ENCODE measurements around the gene SLC44A3.
"Not testable (repeated sequence)": the region's sequence is repeated elsewhere in the genome, so short reads cannot be mapped to it uniquely, and the experiment has no call there.

Gene SLC44A3

DNA sequence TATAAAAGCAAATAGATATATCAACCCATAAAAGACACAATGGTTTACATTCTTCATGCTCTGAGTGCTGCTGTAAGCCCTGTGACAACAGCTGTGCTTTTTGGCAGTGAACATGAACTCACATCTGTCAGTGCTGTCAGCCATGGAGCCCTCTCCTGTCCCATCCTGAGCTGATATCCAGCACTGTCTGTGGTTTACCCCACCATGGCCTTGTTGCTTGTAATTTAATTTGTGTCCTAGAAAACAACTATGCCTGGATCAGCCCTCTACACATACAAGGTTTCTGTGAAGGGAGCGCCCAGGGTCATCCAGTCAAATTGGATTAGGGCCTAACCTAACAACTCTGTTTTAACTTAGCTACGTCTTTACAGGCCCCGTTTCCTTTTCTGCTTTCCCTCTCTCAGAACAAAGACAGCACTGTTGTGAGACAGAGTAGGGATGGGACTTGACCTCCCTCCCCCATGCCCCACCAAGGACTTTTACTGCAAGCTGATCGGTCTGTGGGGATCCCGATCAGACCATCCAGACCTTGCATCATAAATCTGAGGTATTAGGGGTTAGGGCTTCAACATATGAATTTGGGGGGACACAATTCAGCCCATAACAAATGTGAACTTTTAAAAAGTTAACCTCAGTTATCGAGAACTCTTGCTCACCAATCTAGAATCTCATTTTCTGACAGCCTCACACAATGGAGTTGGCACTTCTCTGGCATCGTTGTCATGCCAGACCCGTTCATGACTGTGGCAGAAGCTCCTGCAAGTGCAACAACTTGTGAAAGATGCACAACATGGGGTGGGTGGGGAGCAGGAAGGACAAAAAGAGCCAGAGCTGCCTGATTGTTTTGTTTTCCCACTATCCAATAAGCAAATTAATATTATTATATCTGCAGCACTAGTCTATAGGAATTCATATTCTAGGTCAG is 16.4 kb upstream of the SLC44A3 start:
- DNase-seq: peak; percentile 86

DNA sequence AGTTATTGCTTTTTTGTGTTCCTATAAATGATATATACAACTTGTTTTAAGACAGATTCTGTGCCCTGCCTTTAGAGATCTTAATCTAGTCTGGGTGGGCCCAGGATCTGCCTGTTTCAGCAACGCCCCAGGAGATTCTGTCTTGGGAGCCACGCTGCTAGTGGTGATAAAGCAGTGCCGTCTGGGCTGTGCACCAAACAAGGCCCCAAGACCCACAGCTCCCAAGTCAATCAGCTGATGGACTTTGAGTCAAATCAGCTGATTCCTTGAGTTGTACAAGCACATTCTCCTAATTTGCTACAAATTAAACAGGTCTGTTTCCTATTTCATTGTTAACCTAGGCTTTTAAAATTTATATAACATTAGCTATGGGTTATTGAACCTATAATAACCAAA is 15.7 kb upstream of the SLC44A3 start:
- no peak for DNase-seq

DNA sequence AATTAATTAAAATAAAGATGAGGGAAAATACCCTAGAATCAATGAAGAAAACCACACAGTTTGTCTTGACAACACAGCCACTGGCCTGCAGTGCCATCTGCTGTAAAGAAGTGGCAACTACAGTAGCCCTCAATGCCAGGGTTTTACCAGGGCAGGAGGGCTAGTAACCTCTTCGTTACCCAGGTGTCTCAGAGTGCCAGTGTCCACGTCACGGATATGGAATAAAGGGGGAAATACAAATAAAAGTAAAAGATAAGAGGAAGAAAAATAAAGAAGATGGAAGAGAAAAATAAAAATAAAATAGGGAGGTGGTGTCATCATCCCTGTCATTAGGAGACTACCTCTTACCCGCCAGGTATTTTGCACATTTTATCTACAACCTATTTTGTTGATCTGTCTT is 14.2 kb upstream of the SLC44A3 start:
- DNase-seq: peak; percentile 62

DNA sequence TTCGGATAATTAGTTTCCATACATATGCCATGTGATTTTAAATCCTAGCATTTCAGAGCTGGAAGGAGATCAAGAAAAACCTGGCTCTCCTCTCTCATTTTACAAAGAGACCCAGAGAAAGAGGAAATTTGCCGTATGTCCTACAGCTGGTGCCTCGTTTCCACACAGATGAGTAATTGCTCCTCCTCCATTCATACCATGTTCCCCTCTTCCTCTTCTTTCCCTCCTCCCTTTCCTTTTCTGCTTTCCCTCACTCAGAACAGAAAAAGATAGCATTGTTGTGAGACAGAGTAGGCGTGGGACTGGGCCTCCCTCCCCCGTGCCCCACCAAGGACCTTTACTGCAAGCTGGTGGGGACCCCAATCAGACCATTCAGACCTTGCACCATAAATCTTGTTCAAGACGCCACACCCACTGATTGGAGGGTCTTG is 13.7 kb upstream of the SLC44A3 start:
- DNase-seq: no peak

DNA sequence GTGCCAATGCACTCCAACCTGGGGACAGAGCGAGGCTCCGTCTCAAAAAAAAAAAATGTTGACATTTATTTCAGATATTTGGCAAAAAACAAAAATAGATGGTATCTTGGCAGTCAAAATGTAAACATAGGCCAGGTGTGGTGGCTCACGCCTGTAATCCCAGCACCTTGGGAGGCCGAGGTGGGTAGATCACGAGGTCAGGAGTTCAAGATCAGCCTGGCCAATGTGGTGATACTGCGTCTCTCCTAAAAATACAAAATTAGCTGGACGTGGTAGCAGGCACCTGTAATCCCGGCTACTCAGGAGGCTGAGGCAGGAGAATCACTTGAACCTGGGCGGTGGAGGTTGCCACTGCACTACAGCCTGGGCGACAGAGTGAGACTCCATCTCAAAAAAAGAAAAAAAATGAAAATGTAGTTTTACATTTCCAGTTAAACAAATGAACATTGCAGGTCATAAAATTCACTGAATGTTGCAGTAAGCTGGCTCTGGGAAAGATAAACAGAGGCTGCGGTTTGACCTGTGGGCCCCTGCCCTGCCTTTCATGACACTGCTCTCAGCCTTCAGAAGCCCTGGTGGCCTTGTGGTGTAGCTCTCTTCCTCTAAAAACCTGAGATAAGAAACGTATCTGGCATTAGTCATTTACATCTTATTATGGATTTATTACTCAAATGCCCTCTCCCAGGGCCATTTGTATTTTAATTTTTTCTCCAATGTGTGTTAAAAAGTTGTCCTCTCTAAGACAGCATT is 12.2 kb upstream of the SLC44A3 start:
- no peak for DNase-seq

DNA sequence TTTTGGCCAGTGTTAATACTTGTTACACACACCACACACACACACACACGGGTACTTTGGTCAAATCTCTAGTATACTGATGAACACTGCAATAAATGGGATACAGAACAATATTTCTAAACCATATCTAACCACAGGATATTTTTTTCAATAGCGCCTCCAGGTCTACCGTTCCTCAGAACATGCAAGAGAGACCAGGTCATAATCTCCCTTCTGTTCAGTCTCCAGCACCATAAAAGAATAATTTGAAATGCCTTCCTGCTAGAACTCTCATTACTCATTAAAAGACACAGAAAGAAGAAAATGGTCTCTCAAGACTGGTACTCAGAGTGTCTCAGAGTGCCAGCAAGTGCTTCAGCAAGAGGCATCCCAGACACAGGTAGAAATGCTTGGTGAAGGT is 11.5 kb upstream of the SLC44A3 start:
- DNase-seq: no peak

DNA sequence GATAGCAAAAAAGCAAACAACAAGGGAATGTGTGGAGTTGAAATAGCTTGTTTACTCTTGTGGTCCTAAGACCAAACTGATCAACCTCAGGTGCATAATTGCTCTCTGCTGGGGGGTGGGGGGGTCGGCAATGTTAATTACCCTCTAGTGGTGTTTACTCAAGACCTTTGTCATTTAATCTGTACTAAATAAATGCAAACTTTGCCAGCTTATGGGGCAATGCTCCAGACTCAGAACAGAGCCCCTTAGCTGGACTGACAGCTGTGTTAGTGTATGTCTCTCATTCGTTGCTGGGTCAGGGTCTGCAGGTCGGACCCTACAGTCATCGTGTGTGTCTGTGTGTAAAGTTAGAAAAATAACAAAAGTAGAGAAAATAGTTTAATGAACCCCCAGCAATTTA is 7.2 kb upstream of the SLC44A3 start:
- DNase-seq: no peak

DNA sequence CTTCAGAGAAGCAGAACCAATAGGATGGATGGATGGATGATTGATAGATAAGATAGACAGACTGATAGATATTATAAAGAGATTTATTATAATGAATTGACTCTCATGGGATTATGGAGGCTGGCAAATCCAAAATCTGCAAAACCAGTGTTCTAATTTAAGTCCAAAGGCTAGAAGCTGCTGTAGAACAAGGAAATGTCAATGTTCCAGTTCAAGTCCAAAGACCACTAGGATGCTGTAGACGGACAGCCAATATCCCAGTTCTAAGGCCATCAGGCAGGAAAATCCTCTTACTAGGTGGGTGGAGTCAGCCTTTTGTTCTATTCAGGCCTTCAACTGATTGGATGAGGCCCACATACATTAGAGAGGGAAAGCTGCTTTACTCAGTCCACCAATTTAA is 4.1 kb upstream of the SLC44A3 start:
- no peak for DNase-seq

DNA sequence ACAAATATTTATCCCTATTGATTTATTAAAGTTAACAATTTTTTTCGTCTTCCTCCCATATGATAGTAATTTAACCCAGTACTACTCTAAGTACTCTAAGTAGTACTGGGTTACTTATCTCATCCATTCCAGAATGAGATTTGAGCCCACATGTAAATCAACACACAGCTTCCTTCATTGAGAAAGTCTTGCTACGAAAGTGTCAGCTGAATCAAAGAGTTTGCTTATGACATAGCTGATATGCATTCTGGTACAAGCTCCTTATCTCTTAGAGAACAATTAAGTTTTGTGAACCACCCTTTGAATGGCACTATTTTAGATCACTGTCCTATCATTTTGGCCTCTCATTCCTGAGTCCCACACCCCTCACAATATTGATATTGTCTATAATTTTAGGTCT is 2.4 kb upstream of the SLC44A3 start:
- no peak for DNase-seq

DNA sequence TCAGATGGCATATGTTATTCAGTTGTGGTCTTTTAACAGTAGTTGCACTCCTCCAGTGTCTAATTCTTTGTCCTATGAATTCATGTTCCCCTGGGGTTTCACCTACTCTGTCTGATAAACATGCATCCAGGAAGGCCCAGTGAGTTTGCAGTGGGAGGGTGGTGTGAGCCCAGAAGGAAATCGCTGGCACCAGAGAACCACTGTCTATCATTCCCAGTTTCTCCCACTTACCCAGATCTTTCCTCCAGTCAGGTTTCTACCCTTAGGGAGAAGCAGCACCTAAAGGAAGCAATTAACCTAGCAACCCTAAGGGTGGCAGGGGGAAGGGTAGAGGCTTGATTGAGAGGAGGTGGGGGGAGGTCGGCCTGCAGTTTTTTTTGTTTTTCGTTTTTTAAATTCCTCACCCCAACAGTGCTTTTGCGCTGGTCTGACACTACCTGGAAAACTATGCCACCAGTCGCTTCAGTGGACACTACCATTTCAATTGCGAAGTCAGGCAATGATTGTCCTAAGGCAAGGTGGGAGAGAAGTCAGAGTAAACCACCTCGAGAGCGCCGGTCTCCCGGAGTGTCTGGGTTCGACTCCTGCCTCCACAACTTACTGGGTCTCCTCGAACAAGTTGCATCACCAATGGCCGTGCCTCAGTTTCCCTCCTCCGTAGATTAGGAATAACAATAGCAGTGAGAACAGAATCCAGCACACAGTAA is 766 bp upstream of the SLC44A3 start:
- no peak for DNase-seq

DNA sequence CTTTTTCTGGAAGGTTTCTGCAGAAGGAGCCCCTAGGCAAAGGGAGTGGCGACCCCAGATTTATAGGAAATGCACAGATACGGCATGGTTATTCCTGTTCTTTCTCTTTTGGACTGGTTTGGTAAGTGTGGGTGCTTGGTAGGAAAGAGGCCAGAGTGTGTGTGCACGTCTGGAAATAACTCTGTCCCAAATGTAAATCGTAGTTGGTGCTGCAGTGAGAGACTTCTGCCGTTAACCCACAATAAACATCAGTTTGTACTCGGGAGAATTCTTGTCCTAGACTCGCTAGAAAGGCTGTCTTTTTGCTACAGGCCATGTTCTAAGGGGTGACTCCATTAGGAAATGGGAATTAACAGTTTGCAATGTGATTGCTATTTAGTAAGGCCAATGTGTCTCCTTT is 779 bp downstream of the SLC44A3 start:
- no peak for DNase-seq

DNA sequence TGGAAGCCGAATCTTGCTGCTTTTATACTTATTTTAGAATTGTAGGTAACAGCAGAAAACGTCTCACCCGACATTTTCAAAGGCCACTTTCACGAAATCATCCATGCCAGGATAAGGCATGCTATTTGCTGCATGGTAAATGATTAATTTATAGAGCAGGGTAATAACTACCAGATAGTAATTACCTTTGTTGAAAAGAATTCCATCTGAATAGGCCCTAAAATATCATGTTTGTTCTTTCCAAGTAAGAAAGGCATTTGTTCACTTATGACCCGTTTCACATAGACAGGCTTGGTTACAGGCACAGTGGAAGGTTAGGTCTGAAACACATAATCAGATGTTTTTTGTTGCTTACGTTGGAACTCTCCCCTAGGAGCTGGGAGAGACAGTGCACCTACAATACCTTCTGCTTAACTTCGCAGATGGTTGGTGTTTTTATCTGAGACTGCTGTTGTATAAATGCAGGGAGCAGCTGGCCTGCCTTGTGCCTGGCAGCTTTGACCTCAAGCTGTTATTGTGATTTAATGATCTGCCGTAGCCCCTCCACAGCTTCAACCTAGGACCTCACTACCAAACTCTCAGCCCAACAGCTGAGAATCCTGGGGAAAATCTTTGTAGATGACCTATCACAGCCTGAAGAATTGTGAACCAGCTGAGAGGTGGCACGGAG is 1.6 kb downstream of the SLC44A3 start:
- DNase-seq: no peak

DNA sequence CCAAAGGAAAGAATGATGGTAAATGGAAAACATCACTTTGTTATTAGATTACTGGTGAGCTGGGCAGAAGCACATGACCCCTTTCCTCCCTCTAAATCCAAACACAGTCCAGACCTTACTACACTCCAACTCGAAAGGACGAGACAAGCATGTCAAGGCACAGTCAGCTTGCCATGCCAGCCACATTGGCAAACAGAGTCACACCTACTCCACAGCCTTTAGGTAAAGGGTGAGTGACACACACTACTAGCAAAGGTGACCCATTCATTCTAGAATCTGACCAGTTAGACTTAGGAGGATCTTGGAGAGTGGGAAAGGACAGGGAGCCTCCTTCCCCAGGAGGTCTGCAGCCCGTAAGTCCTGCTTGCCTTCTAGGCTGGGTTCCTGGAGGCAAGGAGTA is 3.0 kb downstream of the SLC44A3 start:
- no peak for DNase-seq

DNA sequence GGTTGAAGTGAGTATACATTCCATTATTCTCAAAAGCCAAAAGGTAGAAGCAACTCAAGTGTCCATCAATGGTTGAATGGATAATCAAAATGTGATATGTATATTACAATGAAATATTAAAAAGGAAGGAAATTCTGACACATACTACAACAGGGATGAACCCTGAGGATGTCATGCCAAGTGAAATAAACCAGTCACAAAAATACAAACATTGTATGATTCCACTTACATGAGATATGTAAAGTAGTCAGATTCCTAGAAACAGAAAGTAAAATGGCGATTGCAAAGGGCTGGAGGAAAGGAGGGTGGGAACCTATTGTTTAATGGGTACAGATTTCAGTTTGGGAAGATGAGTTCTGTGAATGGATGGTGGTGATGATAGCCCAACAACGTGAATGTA is 5.8 kb downstream of the SLC44A3 start:
- no peak for DNase-seq

DNA sequence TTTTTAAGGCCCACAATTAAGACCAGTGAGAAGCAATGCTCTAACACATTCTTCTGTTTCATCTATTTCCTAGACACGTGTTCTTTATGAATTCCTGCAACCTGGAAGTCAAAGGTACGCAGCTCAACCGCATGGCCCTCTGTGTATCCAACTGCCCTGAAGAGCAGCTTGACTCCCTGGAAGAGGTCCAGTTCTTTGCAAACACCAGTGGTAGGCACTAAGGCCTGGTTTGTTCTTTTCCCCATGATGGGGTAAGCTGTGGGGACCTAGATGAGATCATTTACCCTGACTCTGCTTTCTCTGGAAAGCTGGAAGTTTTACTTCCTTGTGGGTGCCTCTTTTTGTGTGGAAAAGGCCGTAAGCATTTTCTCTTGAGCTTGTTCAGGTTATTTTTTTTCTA is 7.3 kb downstream of the SLC44A3 start:
- no peak for DNase-seq

DNA sequence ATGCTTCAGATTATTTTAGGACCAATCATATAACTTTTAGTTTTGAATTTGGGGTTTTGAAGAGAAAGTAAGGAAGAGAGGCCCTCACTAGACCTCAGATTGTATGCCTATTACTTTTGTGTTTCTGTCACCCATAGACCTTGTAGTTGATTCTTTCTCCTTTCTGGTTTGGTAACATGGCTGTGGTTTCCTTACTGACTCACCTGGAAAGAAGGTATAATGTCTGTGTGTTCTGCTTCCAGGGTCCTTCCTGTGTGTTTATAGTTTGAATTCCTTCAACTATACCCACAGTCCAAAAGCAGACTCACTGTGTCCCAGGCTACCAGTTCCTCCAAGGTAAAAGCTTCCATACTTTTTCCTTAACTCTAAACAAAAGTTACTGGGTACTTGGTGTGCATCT is 8.1 kb downstream of the SLC44A3 start:
- no peak for DNase-seq

DNA sequence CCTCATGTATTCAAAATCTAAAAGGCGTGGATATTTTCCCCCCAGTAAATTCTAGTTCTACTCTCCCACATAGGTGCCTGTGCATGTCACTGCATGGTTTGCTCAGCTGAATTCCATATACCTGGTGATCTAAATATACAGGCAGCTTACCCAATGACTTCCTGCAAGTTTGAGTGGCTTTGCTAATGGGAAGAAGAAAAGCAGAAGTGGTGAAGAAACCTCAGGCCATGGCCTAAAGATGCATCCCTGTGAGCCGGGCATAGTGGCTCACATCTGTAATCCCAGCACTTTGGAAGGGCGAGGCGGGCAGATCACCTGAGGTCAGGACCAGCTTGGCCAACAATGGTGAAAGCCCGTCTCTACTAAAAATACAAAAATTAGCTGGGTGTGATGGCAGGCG is 11.5 kb downstream of the SLC44A3 start:
- DNase-seq: no peak

DNA sequence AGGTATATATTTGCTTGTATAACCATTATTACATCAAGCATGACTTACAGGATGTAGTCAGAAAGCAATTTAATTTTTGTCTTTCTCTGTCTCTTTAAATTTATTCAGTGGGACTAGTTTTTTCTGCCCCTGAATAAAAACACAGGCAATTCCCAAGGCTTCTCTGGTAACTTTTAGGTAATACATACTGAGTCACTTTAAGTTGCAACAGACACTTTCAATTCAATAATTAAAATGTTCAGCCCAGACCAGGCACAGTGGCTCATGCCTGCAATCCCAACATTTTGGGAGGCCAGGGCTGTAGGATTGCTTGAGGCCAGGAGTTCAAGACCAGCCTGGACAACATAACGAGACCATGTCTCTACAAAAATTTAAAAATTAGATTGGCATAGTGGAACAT is 12.3 kb downstream of the SLC44A3 start:
- DNase-seq: no peak

DNA sequence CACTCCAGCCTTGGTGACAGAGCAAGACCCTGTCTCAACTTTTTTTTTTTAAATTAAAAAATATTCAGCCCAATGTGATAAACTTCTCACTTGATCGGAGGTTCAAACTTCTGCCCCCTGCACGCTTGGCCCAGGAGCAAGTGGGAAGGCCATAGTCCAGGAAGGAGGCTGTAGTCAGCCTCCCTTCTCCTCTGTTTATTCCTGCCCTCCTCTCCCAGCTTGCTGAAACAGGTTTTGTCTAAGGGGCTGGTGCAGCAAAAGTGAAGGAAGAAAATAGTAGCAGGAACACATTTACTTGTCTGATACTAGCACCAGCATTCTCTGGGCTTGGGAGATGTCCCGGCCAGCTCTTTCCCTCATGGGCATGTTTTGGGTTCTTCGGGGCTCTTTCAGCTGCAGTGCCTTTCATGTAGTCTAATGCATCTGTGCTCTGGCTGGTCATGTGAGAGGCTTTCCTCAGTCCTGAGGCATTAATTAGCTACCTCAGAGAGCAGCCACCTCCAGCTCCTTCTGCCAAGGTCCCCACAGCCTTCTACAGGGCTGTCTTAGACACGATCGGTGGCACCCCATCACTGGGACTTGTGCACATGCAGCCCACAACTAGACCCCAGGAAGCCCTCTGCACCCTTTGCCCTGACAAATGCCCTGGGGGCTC is 12.9 kb downstream of the SLC44A3 start:
- no peak for DNase-seq

DNA sequence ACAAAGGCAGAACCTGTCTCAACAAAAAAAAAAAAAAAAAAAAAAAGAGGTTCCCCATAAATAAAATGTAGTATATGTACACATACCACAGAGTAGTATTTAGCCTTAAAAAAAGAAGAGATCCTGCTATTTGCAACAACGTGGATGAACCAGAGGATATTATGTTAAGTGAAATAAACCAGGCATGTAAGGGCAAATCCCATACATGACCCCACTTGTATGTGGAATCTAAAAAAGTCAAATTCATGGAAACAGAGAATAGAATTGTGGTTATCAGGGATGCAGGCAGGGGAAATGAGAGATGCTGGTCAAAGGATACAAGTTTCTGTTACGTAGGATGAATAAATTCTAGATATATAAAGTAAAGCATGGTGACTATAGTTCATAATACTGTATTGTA is 16.7 kb downstream of the SLC44A3 start:
- DNase-seq: no peak

DNA sequence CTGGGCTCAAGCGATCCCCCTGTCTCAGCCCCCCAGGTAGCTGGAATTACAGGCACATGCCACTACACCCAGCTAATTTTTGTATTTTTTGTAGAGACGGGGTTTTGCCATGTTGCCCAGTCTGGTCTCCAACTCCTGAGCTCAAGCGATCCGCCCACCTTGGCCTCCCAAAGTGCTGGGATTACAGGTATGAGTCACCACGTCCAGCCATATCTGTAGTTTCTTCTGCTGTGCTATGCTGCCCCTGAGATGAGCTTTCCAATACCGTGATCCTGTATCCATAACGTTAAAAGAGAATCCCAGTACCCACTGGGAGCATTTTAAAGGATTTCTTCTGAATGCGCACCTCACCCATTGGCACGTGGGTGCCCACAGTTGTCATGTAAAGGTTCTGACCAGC is 20.2 kb downstream of the SLC44A3 start:
- DNase-seq: not testable (repeated sequence)

DNA sequence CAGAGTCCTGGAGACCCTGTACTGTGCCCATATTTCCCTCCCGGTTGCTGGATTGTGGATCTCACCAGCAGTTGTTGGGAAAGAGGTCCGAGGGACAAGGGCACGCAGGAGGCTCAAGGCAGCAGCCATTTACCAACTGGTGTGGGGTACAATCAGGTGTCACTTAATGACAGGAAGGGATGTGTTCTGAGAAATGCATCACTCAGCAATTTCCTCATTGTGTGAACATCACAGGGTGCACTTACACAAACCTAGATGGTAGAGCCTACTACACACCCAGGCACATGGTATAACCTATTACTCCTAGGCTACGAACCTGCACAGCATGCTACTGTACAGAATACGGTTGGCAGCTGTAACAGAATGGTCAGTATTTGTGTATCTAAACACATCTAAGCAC is 20.7 kb downstream of the SLC44A3 start:
- DNase-seq: no peak

DNA sequence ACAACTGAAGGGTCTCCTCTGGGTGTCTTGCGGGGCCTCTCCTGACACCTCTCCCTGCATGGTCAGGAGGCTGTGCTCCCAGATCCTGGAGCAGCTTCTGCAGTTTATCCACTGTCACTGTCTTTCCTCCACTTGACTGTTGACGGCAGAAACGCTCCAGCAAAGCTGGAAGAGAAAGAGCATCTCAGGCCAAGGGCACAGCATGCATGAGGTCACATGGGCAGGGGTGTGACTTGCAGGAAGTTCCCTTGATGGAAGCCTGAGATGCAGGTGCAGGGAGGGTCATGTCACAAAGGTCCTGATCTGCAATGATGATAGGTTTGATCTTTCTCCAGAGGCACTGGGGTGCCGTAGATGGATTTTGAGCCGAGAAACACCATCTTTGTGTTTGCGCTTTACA is 23.3 kb downstream of the SLC44A3 start:
- no peak for DNase-seq
